ENCODE measurements around the gene C6orf136.

The C6orf136 gene

DNA sequence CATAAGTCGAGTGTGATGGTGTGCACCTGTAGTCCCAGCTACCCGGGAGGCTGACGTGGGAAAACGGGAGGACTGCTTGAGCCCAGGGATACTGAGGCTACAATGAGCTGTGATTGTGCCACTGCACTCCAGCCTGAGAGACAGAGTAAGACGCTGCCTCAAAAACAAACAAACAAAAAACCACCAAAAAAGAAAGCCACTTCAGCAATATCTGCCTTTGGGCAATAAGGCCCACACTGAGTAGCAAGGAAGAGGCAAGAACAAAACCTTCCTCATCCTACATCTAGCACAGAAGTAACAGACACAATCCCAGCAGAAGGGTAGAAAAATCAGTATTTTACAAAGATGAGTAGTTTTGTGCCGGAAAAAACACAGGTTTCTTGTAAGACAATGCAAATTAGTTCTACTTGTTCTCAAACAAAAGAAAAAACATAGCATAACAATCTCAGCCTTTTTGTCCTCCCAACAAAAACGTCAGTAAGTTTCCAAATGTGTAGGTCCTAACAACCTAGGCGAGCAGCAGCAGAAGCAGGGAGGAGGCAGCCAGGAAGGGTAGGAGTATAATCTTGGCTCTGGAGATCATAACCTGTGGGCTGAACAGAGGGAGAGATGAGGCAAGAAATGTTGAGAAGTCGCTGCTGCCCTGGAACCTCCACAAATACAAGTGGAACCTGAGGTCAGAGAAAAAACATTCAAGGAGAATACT, 35.6 kb upstream of the C6orf136 start:
- Histone ChIP-seq H3K27me3 (ENCODE audit: insufficient read depth, low read length) (no peaks in the 10 kb centered on the region), H3K9ac (ENCODE audit: low read depth, low read length) (no peak overlapping the region), H3K9me3 (ENCODE audit: insufficient read depth, low read depth, low read length) (no peaks in the 10 kb centered on the region), H3K4me3 (ENCODE audit: low read length) (no peak overlapping the region), H3K4me1 (ENCODE audit: insufficient read depth, low read length) (peaks cover 17% of the 10 kb centered on the region), H3K36me3 (ENCODE audit: insufficient read depth, low read length) (peaks cover 74% of the 10 kb centered on the region), H3K27ac (ENCODE audit: low read depth, low read length) (no peak overlapping the region)
- WGBS, result 93% methylated on average over 9 of the region's 9 CpGs

- Histone ChIP-seq H3K9me3 (ENCODE audit: insufficient read depth, low read depth, low read length) (no peaks in the 10 kb centered on the region), H3K27ac (ENCODE audit: low read depth, low read length) (no peak overlapping the region), H3K27me3 (ENCODE audit: insufficient read depth, low read length) (no peaks in the 10 kb centered on the region), H3K4me3 (ENCODE audit: low read length) (no peak overlapping the region), H3K36me3 (ENCODE audit: insufficient read depth, low read length) (peaks cover 74% of the 10 kb centered on the region), H3K4me1 (ENCODE audit: insufficient read depth, low read length) (peaks cover 17% of the 10 kb centered on the region), H3K9ac (ENCODE audit: low read depth, low read length) (no peak overlapping the region)
- 91% methylated on average over 1 of the region's 2 CpGs for WGBS
Observed at GRCh38 chr6:30611856-30612194, 35.1 kb upstream of the C6orf136 start.

DNA sequence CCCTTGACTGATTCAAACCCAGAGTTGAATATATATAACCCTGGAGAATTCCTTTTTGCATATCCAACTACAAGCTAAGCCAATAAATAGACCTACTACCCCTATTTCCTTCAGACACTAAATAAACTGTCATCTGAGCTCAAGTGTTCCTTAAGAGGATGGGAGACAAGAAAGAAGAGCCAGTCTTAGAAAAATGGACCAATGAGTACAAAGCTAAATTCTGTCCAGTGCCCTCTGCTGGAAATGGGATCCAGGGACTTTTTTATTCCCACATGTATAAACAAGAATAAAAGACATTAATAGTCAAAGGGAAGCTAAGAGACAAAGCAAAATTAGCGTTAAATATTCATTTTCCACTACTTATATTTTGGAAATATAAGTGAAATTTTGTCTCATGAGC, 34.7 kb upstream of the C6orf136 start:
- Histone ChIP-seq H3K9ac (ENCODE audit: low read depth, low read length) (no peak overlapping the region), H3K9me3 (ENCODE audit: insufficient read depth, low read depth, low read length) (no peaks in the 10 kb centered on the region), H3K27ac (ENCODE audit: low read depth, low read length) (no peak overlapping the region), H3K36me3 (ENCODE audit: insufficient read depth, low read length) (peaks cover 72% of the 10 kb centered on the region), H3K27me3 (ENCODE audit: insufficient read depth, low read length) (no peaks in the 10 kb centered on the region), H3K4me1 (ENCODE audit: insufficient read depth, low read length) (peaks cover 17% of the 10 kb centered on the region), H3K4me3 (ENCODE audit: low read length) (no peak overlapping the region)
- no CpG with 5 or more reads among the region's 1 CpG for WGBS

DNA sequence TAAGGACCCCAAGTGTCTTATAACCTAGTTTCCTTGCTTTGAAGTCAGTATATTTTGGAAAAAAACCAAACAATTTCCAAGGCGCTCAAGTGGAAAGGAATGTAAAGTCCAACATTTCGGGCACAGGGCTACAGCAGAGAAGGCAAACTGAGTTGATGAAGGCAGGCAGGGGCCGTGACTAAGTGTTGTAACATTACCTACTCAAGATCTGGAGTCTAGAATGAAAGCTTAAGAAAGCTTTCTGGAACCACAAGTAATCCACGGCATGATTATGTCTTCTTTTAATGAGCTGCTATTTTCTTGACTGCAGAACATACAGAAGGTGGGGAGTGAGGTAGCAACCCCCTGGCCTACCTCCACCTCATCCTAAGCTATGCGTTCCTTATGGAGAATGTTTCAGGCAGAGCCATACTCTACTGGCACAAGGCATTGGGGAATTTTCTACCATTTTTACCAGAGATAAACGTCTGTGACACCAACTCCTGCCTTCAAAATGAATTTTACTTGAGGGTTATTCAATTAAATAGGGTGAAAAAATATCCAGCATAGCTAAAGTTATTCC, 34.2 kb upstream of the C6orf136 start:
- 75% methylated on average over 6 of the region's 6 CpGs for WGBS
- Histone ChIP-seq H3K9me3 (ENCODE audit: insufficient read depth, low read depth, low read length) (no peaks in the 10 kb centered on the region), H3K36me3 (ENCODE audit: insufficient read depth, low read length) (peaks cover 67% of the 10 kb centered on the region), H3K4me3 (ENCODE audit: low read length) (no peak overlapping the region), H3K27me3 (ENCODE audit: insufficient read depth, low read length) (no peaks in the 10 kb centered on the region), H3K4me1 (ENCODE audit: insufficient read depth, low read length) (peaks cover 17% of the 10 kb centered on the region), H3K27ac (ENCODE audit: low read depth, low read length) (no peak overlapping the region), H3K9ac (ENCODE audit: low read depth, low read length) (no peak overlapping the region)

DNA sequence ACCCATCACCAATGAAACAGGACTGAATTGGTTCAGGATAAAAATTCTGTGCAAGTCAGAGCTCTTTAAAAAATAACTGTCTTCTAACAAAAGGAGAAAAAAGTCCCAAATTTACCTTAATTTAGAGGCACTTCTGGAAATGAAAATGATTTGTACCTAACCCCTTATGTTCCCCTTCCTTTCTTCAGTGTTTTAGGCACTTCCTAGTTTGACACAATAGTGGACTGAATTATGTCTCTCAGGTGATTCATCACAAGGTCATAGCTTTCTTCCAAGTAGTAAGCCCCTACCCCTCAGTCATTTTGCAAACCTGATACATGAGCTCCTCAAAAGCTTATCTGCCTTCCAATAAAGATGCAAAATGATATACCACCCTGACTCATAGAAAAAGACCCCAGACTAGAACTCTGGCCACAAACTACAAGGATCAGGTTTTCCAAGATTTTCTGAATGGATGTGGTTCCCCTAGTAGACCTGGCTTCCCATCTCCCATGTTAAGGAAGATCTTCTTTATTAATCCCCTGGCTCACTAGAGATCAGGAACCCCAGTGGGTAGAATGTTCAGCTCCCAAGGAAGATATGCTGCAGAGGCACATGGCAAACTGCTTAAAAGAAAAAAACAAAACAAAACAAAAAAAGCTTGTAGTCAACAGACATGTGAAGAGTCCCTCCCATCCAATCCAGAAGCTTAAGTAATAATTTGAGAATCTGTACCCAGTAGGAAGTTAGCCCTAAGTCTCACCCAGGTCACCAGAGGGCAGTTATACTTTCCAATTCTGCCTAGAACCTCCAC, 33.5 kb upstream of the C6orf136 start:
- no peak overlapping the region for H3K4me3 ChIP-seq (ENCODE audit: low read length)
- no peaks in the 10 kb centered on the region for H3K9me3 ChIP-seq (ENCODE audit: insufficient read depth, low read depth, low read length)
- H3K27ac ChIP-seq (ENCODE audit: low read depth, low read length), result no peak overlapping the region
- peaks cover 19% of the 10 kb centered on the region for H3K4me1 ChIP-seq (ENCODE audit: insufficient read depth, low read length)
- no peaks in the 10 kb centered on the region for H3K27me3 ChIP-seq (ENCODE audit: insufficient read depth, low read length)
- no peak overlapping the region for H3K9ac ChIP-seq (ENCODE audit: low read depth, low read length)
- peaks cover 60% of the 10 kb centered on the region for H3K36me3 ChIP-seq (ENCODE audit: insufficient read depth, low read length)

GRCh38 chr6:30614044-30614842, 32.7 kb upstream of the C6orf136 start:
- H3K9ac ChIP-seq (ENCODE audit: low read depth, low read length), result peak overlapping the region; percentile 100
- H3K4me1 ChIP-seq (ENCODE audit: insufficient read depth, low read length), result peaks cover 21% of the 10 kb centered on the region
- no peaks in the 10 kb centered on the region for H3K27me3 ChIP-seq (ENCODE audit: insufficient read depth, low read length)
- no peaks in the 10 kb centered on the region for H3K9me3 ChIP-seq (ENCODE audit: insufficient read depth, low read depth, low read length)
- peaks cover 53% of the 10 kb centered on the region for H3K36me3 ChIP-seq (ENCODE audit: insufficient read depth, low read length)
- WGBS, result 82% methylated on average over 8 of the region's 8 CpGs
- H3K27ac ChIP-seq (ENCODE audit: low read depth, low read length), result peak overlapping the region; percentile 65; the same call in 1 of the 2 replicates
- H3K4me3 ChIP-seq (ENCODE audit: low read length), result peak overlapping the region; percentile 94

- WGBS, result 4% methylated on average over 4 of the region's 6 CpGs
- no peaks in the 10 kb centered on the region for H3K27me3 ChIP-seq (ENCODE audit: insufficient read depth, low read length)
- H3K4me1 ChIP-seq (ENCODE audit: insufficient read depth, low read length), result peaks cover 21% of the 10 kb centered on the region
- H3K36me3 ChIP-seq (ENCODE audit: insufficient read depth, low read length), result peaks cover 53% of the 10 kb centered on the region
- no peaks in the 10 kb centered on the region for H3K9me3 ChIP-seq (ENCODE audit: insufficient read depth, low read depth, low read length)
- peak overlapping the region; percentile 100 for H3K9ac ChIP-seq (ENCODE audit: low read depth, low read length)
- H3K27ac ChIP-seq (ENCODE audit: low read depth, low read length), result peak overlapping the region; percentile 94
- H3K4me3 ChIP-seq (ENCODE audit: low read length), result peak overlapping the region; percentile 94
Observed at GRCh38 chr6:30614843-30615218, 32.1 kb upstream of the C6orf136 start.

DNA sequence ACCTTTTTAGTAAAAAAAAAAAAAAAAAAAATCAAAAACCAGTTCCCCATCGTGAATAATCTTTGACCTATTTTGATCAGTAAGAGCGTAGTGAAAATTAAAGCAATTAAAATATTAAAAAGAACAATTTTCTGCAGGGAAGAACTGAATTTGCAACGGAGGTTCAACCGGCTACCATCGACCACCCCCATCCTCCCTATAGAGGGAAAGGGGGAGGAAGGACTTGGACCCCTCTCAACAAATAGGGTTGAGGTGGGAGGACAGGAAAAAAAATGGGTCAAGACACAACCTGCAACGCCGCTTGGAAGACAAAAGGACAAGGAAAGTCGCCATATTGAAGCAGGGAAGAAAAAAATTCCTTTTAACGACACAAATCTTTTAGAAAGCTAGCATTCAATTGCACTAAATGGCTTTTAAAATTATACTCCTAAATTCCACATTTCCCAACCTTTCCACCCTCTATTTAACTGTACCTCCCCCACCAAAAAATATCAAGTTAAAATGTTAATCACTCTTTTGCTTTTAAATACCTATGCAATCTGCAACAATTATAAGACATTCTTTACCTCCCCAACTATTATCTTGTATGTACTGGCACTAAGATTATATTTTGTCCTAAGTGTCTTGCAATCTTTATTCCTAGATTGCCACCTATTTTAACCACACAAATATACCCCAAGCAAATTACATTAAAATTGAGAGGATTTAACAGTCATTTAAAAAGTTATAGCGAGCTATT, 31.5 kb upstream of the C6orf136 start:
- H3K4me1 ChIP-seq (ENCODE audit: insufficient read depth, low read length), result peaks cover 21% of the 10 kb centered on the region
- peaks cover 50% of the 10 kb centered on the region for H3K36me3 ChIP-seq (ENCODE audit: insufficient read depth, low read length)
- no peaks in the 10 kb centered on the region for H3K27me3 ChIP-seq (ENCODE audit: insufficient read depth, low read length)
- under 1% methylated on average over 5 of the region's 10 CpGs for WGBS
- H3K27ac ChIP-seq (ENCODE audit: low read depth, low read length), result peak overlapping the region; percentile 94
- no peaks in the 10 kb centered on the region for H3K9me3 ChIP-seq (ENCODE audit: insufficient read depth, low read depth, low read length)
- H3K9ac ChIP-seq (ENCODE audit: low read depth, low read length), result peak overlapping the region; percentile 100
- peak overlapping the region; percentile 94 for H3K4me3 ChIP-seq (ENCODE audit: low read length)

DNA sequence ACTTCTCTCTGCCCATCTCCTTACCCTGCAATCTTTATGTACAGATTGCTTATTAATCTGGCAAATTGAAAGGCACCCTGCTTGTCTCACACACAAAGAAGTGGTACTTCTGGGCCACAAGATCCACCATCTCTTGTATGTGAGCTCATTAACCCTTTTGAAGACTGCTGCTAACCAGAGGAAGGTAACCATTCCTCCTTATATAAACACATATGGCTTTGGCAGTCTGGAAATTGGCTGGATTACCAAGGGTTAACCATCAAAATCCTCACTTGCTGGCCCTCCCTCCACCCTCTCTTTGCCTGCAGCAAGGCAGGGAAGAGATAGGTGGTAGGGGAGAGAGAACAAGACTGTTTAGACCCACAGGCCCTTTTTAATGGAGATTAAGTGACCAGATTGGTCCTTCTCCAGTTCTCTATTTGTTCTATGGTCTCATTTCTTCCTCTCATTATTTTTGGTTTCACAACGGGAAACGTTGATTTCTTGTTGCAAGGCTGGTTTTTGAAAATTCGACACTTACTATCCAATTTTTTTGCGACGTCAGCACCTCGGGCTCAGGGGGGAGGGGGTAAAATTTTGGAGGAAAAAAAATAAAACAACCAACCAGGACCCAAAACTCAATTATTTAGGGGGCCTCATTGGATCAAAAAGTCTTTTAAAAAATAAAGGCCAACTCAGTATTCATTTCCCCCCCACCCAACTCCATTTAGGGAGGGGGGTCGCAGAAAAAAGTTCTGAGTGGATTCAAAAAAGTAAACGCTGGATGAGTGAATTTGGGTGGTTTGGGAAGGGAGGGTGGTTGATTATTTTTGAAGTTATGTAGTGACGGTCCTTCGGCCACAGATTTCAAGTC, 30.7 kb upstream of the C6orf136 start:
- peaks cover 49% of the 10 kb centered on the region for H3K36me3 ChIP-seq (ENCODE audit: insufficient read depth, low read length)

More for the DNA sequence above, 30.7 kb upstream of the C6orf136 start:
- Histone ChIP-seq H3K9ac (ENCODE audit: low read depth, low read length) (peak overlapping the region; percentile 100), H3K4me1 (ENCODE audit: insufficient read depth, low read length) (peaks cover 21% of the 10 kb centered on the region), H3K4me3 (ENCODE audit: low read length) (peak overlapping the region; percentile 94), H3K27me3 (ENCODE audit: insufficient read depth, low read length) (no peaks in the 10 kb centered on the region), H3K27ac (ENCODE audit: low read depth, low read length) (peak overlapping the region; percentile 94), H3K9me3 (ENCODE audit: insufficient read depth, low read depth, low read length) (no peaks in the 10 kb centered on the region)
- 1% methylated on average over 4 of the region's 10 CpGs for WGBS
